GM12878 (cell line): ENCODE measurements around the gene MAGEA6.

Source experiments
- ATF2 ChIP-seq: IDR thresholded peaks from 2 replicates; pipeline ENCODE4 v1.6.1; 2012; ENCODE audit warnings: low read length, inconsistent platforms
- BACH1 ChIP-seq: fragments of 450-650 bp; IDR thresholded peaks from 2 replicates; pipeline ENCODE4 v1.6.1; 2017; ENCODE audit warnings: mild to moderate bottlenecking, borderline replicate concordance
- CHD1 ChIP-seq: IDR thresholded peaks from 2 replicates; pipeline ENCODE4 v1.6.1; 2012; ENCODE audit warnings: low read depth, low read length, improper control_type of control experiment
- CTCF ChIP-seq, 3 experiments: IDR thresholded peaks in 2 of 3; conservative IDR thresholded peaks in 1 of 3; 2 replicates each; pipeline ENCODE4 v1.5.1; 2011; ENCODE audit warnings: low read depth in 3 of 3, low read length in 3 of 3, mild to moderate bottlenecking in 3 of 3, control low read depth in 2 of 3, moderate library complexity in 2 of 3, inconsistent platforms in 1 of 3, mixed read lengths in 1 of 3; ENCODE audit not compliant: control insufficient read depth in 2 of 3, insufficient read depth in 1 of 3; ENCODE audit errors: extremely low read depth in 1 of 3
- PBX3 ChIP-seq: IDR thresholded peaks from 2 replicates; pipeline ENCODE4 v1.6.1; 2011; ENCODE audit warnings: mild to moderate bottlenecking, low read depth, low read length, moderate library complexity; ENCODE audit not compliant: insufficient replicate concordance
- TBL1XR1 ChIP-seq: IDR thresholded peaks from 2 replicates; pipeline ENCODE4 v1.6.1; 2012; ENCODE audit warnings: low read depth, low read length, improper control_type of control experiment
- USF2 ChIP-seq: IDR thresholded peaks from 2 replicates; pipeline ENCODE4 v1.6.1; 2011; ENCODE audit warnings: low read depth, low read length, improper control_type of control experiment, borderline replicate concordance
- YY1 ChIP-seq: IDR thresholded peaks from 2 replicates; pipeline ENCODE4 v1.6.1; 2011; ENCODE audit warnings: low read depth, mild to moderate bottlenecking, low read length
- ZBTB11 ChIP-seq: fragments of 450-650 bp; formaldehyde crosslinking; IDR thresholded peaks from 2 replicates; pipeline ENCODE4 v1.5.0; 2022; ENCODE audit warnings: mild to moderate bottlenecking, missing genetic modification characterization

GRCh38 chrX:152735101-152735500, 34.4 kb downstream of the MAGEA6 start:
- no peak for TF ChIP-seq ZBTB11 (CRISPR knock-in tag)
- TF ChIP-seq ATF2, result no peak
- no peak for TF ChIP-seq PBX3
- TF ChIP-seq TBL1XR1, result no peak
- no peak for TF ChIP-seq BACH1
- TF ChIP-seq CHD1, result no peak
- TF ChIP-seq USF2, result no peak
- no peak for TF ChIP-seq CTCF (IDR thresholded peaks at IDR 0.05 in 2 of 3, conservative IDR thresholded peaks at IDR 0.05 in 1 of 3; ENCODE audit: control insufficient read depth in 2 of 3, extremely low read depth in 1 of 3, insufficient read depth in 1 of 3, low read depth in 3 of 3, low read length in 3 of 3)
- no peak for TF ChIP-seq YY1
